ENCODE results near the gene CCNT1.
"Not testable (repeated sequence)": the region's sequence is repeated elsewhere in the genome, so short reads cannot be mapped to it uniquely, and the experiment has no call there.

CCNT1 gene

GRCh38 chr12:48739618-48740269 lies 23.2 kb upstream of the CCNT1 start:
- Histone ChIP-seq H3K4me3 (ENCODE audit: low read length) (no peak overlapping the region), H3K9ac (ENCODE audit: low read length) (no peak overlapping the region), H2AFZ (ENCODE audit: low read depth, low read length) (no peak overlapping the region), H3K27me3 (ENCODE audit: low read depth, low read length) (peaks cover 14% of the 10 kb centered on the region), H3K36me3 (replicated peaks; ENCODE audit: low read depth, low read length) (no peaks in the 10 kb centered on the region), H4K20me1 (ENCODE audit: insufficient read depth, low read length) (no peaks in the 10 kb centered on the region), H3K4me1 (ENCODE audit: low read length) (no peaks in the 10 kb centered on the region), H3K79me2 (ENCODE audit: low read length) (no peaks in the 10 kb centered on the region), H3K27ac (ENCODE audit: low read length) (no peak overlapping the region), H3K9me3 (ENCODE audit: insufficient read depth, low read length) (no peaks in the 10 kb centered on the region), H3K4me2 (ENCODE audit: low read length) (no peak overlapping the region)
- no peak for TF ChIP-seq EZH2phosphoT487 (IDR thresholded peaks at IDR 0.05; ENCODE audit: low read depth)
- TF ChIP-seq, protein P1, sequence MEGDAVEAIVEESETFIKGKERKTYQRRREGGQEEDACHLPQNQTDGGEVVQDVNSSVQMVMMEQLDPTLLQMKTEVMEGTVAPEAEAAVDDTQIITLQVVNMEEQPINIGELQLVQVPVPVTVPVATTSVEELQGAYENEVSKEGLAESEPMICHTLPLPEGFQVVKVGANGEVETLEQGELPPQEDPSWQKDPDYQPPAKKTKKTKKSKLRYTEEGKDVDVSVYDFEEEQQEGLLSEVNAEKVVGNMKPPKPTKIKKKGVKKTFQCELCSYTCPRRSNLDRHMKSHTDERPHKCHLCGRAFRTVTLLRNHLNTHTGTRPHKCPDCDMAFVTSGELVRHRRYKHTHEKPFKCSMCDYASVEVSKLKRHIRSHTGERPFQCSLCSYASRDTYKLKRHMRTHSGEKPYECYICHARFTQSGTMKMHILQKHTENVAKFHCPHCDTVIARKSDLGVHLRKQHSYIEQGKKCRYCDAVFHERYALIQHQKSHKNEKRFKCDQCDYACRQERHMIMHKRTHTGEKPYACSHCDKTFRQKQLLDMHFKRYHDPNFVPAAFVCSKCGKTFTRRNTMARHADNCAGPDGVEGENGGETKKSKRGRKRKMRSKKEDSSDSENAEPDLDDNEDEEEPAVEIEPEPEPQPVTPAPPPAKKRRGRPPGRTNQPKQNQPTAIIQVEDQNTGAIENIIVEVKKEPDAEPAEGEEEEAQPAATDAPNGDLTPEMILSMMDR (IDR thresholded peaks at IDR 0.05; ENCODE audit: low read depth, low read length), result no peak

GRCh38 chr12:48736456-48736855 lies 19.9 kb upstream of the CCNT1 start:
- TF ChIP-seq, protein P1 (IDR thresholded peaks at IDR 0.05; ENCODE audit: low read depth, low read length), result no peak
- no peak for TF ChIP-seq EZH2phosphoT487 (IDR thresholded peaks at IDR 0.05; ENCODE audit: low read depth)
- Histone ChIP-seq H3K9ac (ENCODE audit: low read length) (no peak overlapping the region), H3K4me2 (ENCODE audit: low read length) (no peak overlapping the region), H3K4me1 (ENCODE audit: low read length) (no peaks in the 10 kb centered on the region), H3K27me3 (ENCODE audit: low read depth, low read length) (peaks cover 14% of the 10 kb centered on the region), H3K36me3 (replicated peaks; ENCODE audit: low read depth, low read length) (no peaks in the 10 kb centered on the region), H2AFZ (ENCODE audit: low read depth, low read length) (no peak overlapping the region), H3K27ac (ENCODE audit: low read length) (no peak overlapping the region), H3K9me3 (ENCODE audit: insufficient read depth, low read length) (no peaks in the 10 kb centered on the region), H3K79me2 (ENCODE audit: low read length) (no peaks in the 10 kb centered on the region), H4K20me1 (ENCODE audit: insufficient read depth, low read length) (no peaks in the 10 kb centered on the region), H3K4me3 (ENCODE audit: low read length) (no peak overlapping the region)

DNA sequence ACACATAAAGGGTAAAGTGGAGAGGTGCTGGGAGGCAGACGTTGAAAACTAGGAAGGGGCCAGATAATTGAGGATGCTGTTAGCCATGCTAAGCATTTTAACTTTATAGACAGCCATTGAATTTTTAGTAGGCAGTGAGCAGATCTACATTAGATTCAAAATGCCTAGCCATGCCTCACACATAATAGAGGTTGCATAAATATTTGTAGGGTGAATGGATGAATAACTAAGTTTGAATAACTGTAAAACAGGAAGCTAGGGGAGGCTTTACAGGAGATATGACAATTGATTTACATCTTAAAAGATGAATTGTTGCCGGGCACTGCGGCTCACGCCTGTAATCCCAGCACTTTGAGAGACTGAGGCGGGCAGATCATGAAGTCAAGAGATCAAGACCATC lies 12.3 kb upstream of the CCNT1 start:
- Histone ChIP-seq H3K4me1 (ENCODE audit: low read length) (no peaks in the 10 kb centered on the region), H3K27ac (ENCODE audit: low read length) (no peak overlapping the region), H3K4me3 (ENCODE audit: low read length) (no peak overlapping the region), H3K9ac (ENCODE audit: low read length) (no peak overlapping the region), H4K20me1 (ENCODE audit: insufficient read depth, low read length) (no peaks in the 10 kb centered on the region), H2AFZ (ENCODE audit: low read depth, low read length) (no peak overlapping the region), H3K9me3 (ENCODE audit: insufficient read depth, low read length) (no peaks in the 10 kb centered on the region), H3K36me3 (replicated peaks; ENCODE audit: low read depth, low read length) (no peaks in the 10 kb centered on the region), H3K79me2 (ENCODE audit: low read length) (no peaks in the 10 kb centered on the region), H3K4me2 (ENCODE audit: low read length) (no peak overlapping the region), H3K27me3 (ENCODE audit: low read depth, low read length) (no peaks in the 10 kb centered on the region)
- TF ChIP-seq, protein P1 (IDR thresholded peaks at IDR 0.05; ENCODE audit: low read depth, low read length), result no peak
- no peak for TF ChIP-seq EZH2phosphoT487 (IDR thresholded peaks at IDR 0.05; ENCODE audit: low read depth)

DNA sequence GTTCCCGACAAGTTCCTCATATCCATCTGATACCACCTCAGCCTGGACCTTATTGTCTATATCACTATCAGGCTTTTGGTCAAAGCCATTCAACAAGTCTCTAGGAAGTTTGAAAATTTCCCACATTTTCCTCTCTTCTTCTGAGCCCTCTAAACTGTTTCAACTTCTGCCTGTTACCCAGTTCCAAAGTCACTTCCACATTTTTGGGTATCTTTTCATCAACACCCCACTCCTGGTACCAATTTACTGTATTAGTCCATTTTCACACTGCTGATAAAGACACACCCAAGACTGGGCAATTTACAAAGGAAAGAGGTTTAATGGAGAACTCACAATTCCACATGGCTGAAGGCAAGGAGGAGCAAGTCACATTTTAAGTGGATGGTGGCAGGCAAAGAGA lies 4.2 kb upstream of the CCNT1 start:
- H3K9ac ChIP-seq (ENCODE audit: low read length); H3K27me3 ChIP-seq (ENCODE audit: low read depth, low read length); H4K20me1 ChIP-seq (ENCODE audit: insufficient read depth, low read length); H3K4me1 ChIP-seq (ENCODE audit: low read length); H3K9me3 ChIP-seq (ENCODE audit: insufficient read depth, low read length); H3K36me3 ChIP-seq (replicated peaks; ENCODE audit: low read depth, low read length); H3K27ac ChIP-seq (ENCODE audit: low read length); H3K4me2 ChIP-seq (ENCODE audit: low read length); H3K4me3 ChIP-seq (ENCODE audit: low read length); H2AFZ ChIP-seq (ENCODE audit: low read depth, low read length): not testable (repeated sequence)
- H3K79me2 ChIP-seq (ENCODE audit: low read length), result peaks cover 15% of the 10 kb centered on the region

GRCh38 chr12:48720171-48720570 lies 3.7 kb upstream of the CCNT1 start:
- not testable (repeated sequence) for H3K27me3 ChIP-seq (ENCODE audit: low read depth, low read length); H3K27ac ChIP-seq (ENCODE audit: low read length); H3K4me1 ChIP-seq (ENCODE audit: low read length); H3K4me3 ChIP-seq (ENCODE audit: low read length); H3K9ac ChIP-seq (ENCODE audit: low read length); H3K4me2 ChIP-seq (ENCODE audit: low read length); H3K36me3 ChIP-seq (replicated peaks; ENCODE audit: low read depth, low read length); H3K9me3 ChIP-seq (ENCODE audit: insufficient read depth, low read length); H2AFZ ChIP-seq (ENCODE audit: low read depth, low read length); H4K20me1 ChIP-seq (ENCODE audit: insufficient read depth, low read length)
- H3K79me2 ChIP-seq (ENCODE audit: low read length), result peaks cover 21% of the 10 kb centered on the region

- H2AFZ ChIP-seq (ENCODE audit: low read depth, low read length); H3K9ac ChIP-seq (ENCODE audit: low read length); H3K9me3 ChIP-seq (ENCODE audit: insufficient read depth, low read length); H3K27me3 ChIP-seq (ENCODE audit: low read depth, low read length); H3K4me3 ChIP-seq (ENCODE audit: low read length); H3K36me3 ChIP-seq (replicated peaks; ENCODE audit: low read depth, low read length); H4K20me1 ChIP-seq (ENCODE audit: insufficient read depth, low read length); H3K4me2 ChIP-seq (ENCODE audit: low read length); H3K27ac ChIP-seq (ENCODE audit: low read length): not testable (repeated sequence)
- Histone ChIP-seq H3K4me1 (ENCODE audit: low read length) (peaks cover 14% of the 10 kb centered on the region), H3K79me2 (ENCODE audit: low read length) (peaks cover 32% of the 10 kb centered on the region)
Observed at GRCh38 chr12:48719002-48719401, 2.5 kb upstream of the CCNT1 start.

All from OCI-LY3 (cell line).